Loucy (cell line): Measurements from ENCODE around the gene ABLIM1.

ENCODE experiments used
- CTCF ChIP-seq: fragments of 200-600 bp; sonication (generic); conservative IDR thresholded peaks from 2 replicates; pipeline ENCODE4 v1.5.1; 2014; ENCODE audit warnings: mild to moderate bottlenecking, antibody characterized with exemption, low read length
- EZH2phosphoT487 ChIP-seq: fragments of 200-600 bp; IDR thresholded peaks from 2 replicates; pipeline ENCODE4 v1.6.1; 2018; ENCODE audit warnings: antibody characterized with exemption, mild to moderate bottlenecking, moderate library complexity, borderline replicate concordance

- TF ChIP-seq CTCF (no peak), EZH2phosphoT487 (no peak)
Observed at GRCh38 chr10:114477285-114477684, 180.8 kb downstream of the ABLIM1 start.
